ENCODE results near the gene BAZ1A. TPM values are rescaled to one million over a fixed set of nuclear protein-coding genes. Genes with fewer than 3 reads are reported as not detected.
"Not testable (repeated sequence)": the region's sequence is repeated elsewhere in the genome, so short reads cannot be mapped to it uniquely, and the experiment has no call there.

BAZ1A gene
- total and polyA plus RNA-seq, 4 donors = 4.5 to 44.9 (median 13.3) TPM

DNA sequence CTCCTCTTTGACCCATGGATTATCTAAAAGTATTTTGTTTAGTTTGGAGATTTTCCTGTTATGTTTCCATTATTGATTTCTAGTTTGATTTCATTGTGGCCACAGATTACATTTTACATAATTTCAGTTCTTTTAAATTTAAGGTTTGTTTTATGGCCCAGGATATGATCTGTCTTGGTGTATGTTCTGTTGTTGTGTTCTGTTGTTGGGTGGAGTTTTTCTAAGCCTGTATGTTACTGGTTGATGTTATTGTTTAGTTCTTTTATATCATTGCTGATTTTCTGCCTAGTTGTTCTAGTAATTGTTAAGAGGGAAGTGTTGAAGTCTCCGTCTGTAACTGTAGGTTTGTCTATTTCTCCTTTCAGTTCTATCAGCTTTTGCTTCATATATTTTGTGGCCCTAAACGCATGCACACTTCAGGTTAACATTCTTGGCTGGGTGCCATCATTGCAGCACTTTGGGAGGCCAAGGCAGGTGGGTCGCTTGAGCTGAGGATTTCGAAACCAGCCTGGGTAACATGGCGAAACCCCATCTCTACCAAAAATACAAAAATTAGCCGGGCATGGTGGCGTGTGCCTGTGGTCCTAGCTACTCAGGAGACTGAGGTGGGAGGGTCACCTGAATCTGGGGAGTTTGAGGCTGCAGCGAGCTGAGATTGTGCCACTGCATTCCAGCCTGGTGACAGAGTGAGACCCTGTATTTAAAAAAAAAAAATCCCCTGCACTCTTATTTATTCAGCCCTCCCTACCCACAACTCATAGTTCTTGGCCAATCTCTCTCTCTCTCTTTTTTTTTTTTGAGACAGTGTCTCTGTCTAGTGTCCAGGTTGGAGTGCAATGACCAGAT, 132.7 kb downstream of the BAZ1A start:
- Histone ChIP-seq H3K27me3 (ENCODE audit: control insufficient read depth in 4 of 4, insufficient read depth in 4 of 4, low read length in 3 of 4) (no peaks in the 10 kb centered on the region), H3K4me3 (ENCODE audit: low read depth in 1 of 3, low read length in 3 of 3) (no peak overlapping the region), H3K27ac (ENCODE audit: low read depth in 1 of 2, low read length in 2 of 2) (peak overlapping the region in 1 of 2 donors; percentile 25), H3K36me3 (ENCODE audit: control insufficient read depth in 4 of 4, insufficient read depth in 3 of 4, low read depth in 1 of 4, low read length in 3 of 4) (no peaks in the 10 kb centered on the region), H3K9ac (ENCODE audit: low read depth in 1 of 2, low read length in 2 of 2) (peak overlapping the region in 1 of 2 donors; percentile 3), H3K9me3 (ENCODE audit: control insufficient read depth in 4 of 4, low read length in 3 of 4) (no peaks in the 10 kb centered on the region), H3K4me1 (ENCODE audit: control insufficient read depth in 4 of 4, insufficient read depth in 4 of 4, low read length in 3 of 4) (peaks cover 4 to 13% (median 7%) of the 10 kb centered on the region in 4 donors)
- 73% methylated on average over 8 of the region's 8 CpGs for WGBS
- no peak for DNase-seq (ENCODE audit: low spot score)
- TF ChIP-seq YY1 (IDR thresholded peaks at IDR 0.05) = no peak
- no peak for TF ChIP-seq HNF4G (IDR thresholded peaks at IDR 0.05)
- no peak for TF ChIP-seq FOXA2 (IDR thresholded peaks at IDR 0.05)
- no peak for TF ChIP-seq FOXA1 (IDR thresholded peaks at IDR 0.05)
- TF ChIP-seq GABPA (IDR thresholded peaks at IDR 0.05 in 1 of 2, conservative IDR thresholded peaks at IDR 0.05 in 1 of 2) = no peak
- no peak for TF ChIP-seq RXRA (IDR thresholded peaks at IDR 0.05)
- TF ChIP-seq, protein P1, sequence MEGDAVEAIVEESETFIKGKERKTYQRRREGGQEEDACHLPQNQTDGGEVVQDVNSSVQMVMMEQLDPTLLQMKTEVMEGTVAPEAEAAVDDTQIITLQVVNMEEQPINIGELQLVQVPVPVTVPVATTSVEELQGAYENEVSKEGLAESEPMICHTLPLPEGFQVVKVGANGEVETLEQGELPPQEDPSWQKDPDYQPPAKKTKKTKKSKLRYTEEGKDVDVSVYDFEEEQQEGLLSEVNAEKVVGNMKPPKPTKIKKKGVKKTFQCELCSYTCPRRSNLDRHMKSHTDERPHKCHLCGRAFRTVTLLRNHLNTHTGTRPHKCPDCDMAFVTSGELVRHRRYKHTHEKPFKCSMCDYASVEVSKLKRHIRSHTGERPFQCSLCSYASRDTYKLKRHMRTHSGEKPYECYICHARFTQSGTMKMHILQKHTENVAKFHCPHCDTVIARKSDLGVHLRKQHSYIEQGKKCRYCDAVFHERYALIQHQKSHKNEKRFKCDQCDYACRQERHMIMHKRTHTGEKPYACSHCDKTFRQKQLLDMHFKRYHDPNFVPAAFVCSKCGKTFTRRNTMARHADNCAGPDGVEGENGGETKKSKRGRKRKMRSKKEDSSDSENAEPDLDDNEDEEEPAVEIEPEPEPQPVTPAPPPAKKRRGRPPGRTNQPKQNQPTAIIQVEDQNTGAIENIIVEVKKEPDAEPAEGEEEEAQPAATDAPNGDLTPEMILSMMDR (IDR thresholded peaks at IDR 0.05; ENCODE audit: low read depth, low read length, missing input control) = no peak
- TF ChIP-seq RAD21 (IDR thresholded peaks at IDR 0.05) = no peak
- no peak for TF ChIP-seq JUND (IDR thresholded peaks at IDR 0.05)
- TF ChIP-seq NR2F2 (IDR thresholded peaks at IDR 0.05) = no peak
- TF ChIP-seq, protein P2, sequence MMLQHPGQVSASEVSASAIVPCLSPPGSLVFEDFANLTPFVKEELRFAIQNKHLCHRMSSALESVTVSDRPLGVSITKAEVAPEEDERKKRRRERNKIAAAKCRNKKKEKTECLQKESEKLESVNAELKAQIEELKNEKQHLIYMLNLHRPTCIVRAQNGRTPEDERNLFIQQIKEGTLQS (IDR thresholded peaks at IDR 0.05) = no peak
- TF ChIP-seq MAX (IDR thresholded peaks at IDR 0.05) = no peak
- TF ChIP-seq ZBTB33 (IDR thresholded peaks at IDR 0.05) = no peak

DNA sequence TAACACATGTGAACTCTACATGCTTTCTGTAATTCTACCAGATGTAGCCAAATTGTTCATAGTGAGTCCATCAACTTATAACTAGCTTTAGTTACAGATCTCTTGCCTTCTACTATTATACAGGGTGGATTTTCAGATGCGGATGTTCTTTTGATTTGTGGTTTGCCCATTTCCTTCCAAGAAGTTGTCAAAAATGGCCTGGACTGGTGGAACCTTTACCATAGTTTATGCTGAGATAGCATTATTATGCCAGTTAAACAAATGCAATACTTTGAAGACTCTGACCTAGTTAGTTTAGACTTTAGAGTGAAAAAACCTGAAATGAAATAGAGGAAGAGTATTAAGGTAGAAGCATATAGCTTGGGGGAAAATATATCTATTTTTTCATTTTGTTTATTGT, 133.3 kb downstream of the BAZ1A start:
- H3K36me3 ChIP-seq (ENCODE audit: control insufficient read depth in 4 of 4, insufficient read depth in 3 of 4, low read depth in 1 of 4, low read length in 3 of 4) = no peaks in the 10 kb centered on the region
- no peaks in the 10 kb centered on the region for H3K9me3 ChIP-seq (ENCODE audit: control insufficient read depth in 4 of 4, low read length in 3 of 4)
- no peak overlapping the region for H3K9ac ChIP-seq (ENCODE audit: low read depth in 1 of 2, low read length in 2 of 2)
- no peak for TF ChIP-seq SP1 (IDR thresholded peaks at IDR 0.05)
- no peak for TF ChIP-seq FOXA2 (IDR thresholded peaks at IDR 0.05)
- TF ChIP-seq RXRA (IDR thresholded peaks at IDR 0.05) = peak in 1 of 2 donors; percentile 8
- no peak for TF ChIP-seq RAD21 (IDR thresholded peaks at IDR 0.05)
- TF ChIP-seq JUND (IDR thresholded peaks at IDR 0.05) = no peak
- no peak for TF ChIP-seq GABPA (IDR thresholded peaks at IDR 0.05 in 1 of 2, conservative IDR thresholded peaks at IDR 0.05 in 1 of 2)
- no peak for TF ChIP-seq ZBTB33 (IDR thresholded peaks at IDR 0.05)
- TF ChIP-seq HNF4A (conservative IDR thresholded peaks at IDR 0.05) = peak; percentile 40 to 41
- H3K27me3 ChIP-seq (ENCODE audit: control insufficient read depth in 4 of 4, insufficient read depth in 4 of 4, low read length in 3 of 4) = no peaks in the 10 kb centered on the region
- DNase-seq (ENCODE audit: low spot score) = no peak
- no peak overlapping the region for H3K4me3 ChIP-seq (ENCODE audit: low read depth in 1 of 3, low read length in 3 of 3)
- 71% methylated on average over 1 of the region's 1 CpG for WGBS
- H3K27ac ChIP-seq (ENCODE audit: low read depth in 1 of 2, low read length in 2 of 2) = no peak overlapping the region
- H3K4me1 ChIP-seq (ENCODE audit: control insufficient read depth in 4 of 4, insufficient read depth in 4 of 4, low read length in 3 of 4) = peaks cover 4 to 13% (median 7%) of the 10 kb centered on the region in 4 donors

GRCh38 chr14:34740139-34740538, 135.0 kb downstream of the BAZ1A start:
- 83% methylated on average over 6 of the region's 6 CpGs for WGBS
- H3K27me3 ChIP-seq (ENCODE audit: control insufficient read depth in 4 of 4, insufficient read depth in 4 of 4, low read length in 3 of 4) = not testable (repeated sequence)

DNA sequence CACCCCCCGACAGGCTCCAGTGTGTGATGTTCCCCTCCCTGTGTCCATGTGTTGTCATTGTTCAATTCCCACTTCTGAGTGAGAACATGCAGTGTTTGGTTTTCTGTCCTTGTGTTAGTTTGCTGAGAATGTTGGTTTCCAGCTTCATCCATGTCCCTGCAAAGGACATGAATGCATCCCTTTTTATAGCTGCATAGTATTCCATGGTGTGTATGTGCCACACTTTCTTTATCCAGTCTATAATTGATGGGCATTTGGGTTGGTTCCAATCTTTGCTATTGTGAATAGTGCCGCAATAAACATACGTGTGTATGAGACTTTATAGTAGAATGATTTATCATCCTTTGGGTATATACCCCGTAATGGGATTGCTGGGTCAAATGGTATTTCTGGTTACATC, 138.1 kb downstream of the BAZ1A start:
- not testable (repeated sequence) for H3K4me1 ChIP-seq (ENCODE audit: control insufficient read depth in 4 of 4, insufficient read depth in 4 of 4, low read length in 3 of 4); DNase-seq (ENCODE audit: low spot score); H3K27ac ChIP-seq (ENCODE audit: low read depth in 1 of 2, low read length in 2 of 2); H3K27me3 ChIP-seq (ENCODE audit: control insufficient read depth in 4 of 4, insufficient read depth in 4 of 4, low read length in 3 of 4); H3K36me3 ChIP-seq (ENCODE audit: control insufficient read depth in 4 of 4, insufficient read depth in 3 of 4, low read depth in 1 of 4, low read length in 3 of 4); H3K4me3 ChIP-seq (ENCODE audit: low read depth in 1 of 3, low read length in 3 of 3); H3K9ac ChIP-seq (ENCODE audit: low read depth in 1 of 2, low read length in 2 of 2); H3K9me3 ChIP-seq (ENCODE audit: control insufficient read depth in 4 of 4, low read length in 3 of 4)
- 87% methylated on average over 4 of the region's 4 CpGs for WGBS

More at GRCh38 chr14:34740139-34740538, 135.0 kb downstream of the BAZ1A start:
- not testable (repeated sequence) for H3K9ac ChIP-seq (ENCODE audit: low read depth in 1 of 2, low read length in 2 of 2); H3K4me3 ChIP-seq (ENCODE audit: low read depth in 1 of 3, low read length in 3 of 3); H3K36me3 ChIP-seq (ENCODE audit: control insufficient read depth in 4 of 4, insufficient read depth in 3 of 4, low read depth in 1 of 4, low read length in 3 of 4); DNase-seq (ENCODE audit: low spot score); H3K27ac ChIP-seq (ENCODE audit: low read depth in 1 of 2, low read length in 2 of 2); H3K9me3 ChIP-seq (ENCODE audit: control insufficient read depth in 4 of 4, low read length in 3 of 4)
- peaks cover 4 to 13% (median 7%) of the 10 kb centered on the region in 4 donors for H3K4me1 ChIP-seq (ENCODE audit: control insufficient read depth in 4 of 4, insufficient read depth in 4 of 4, low read length in 3 of 4)

Data from liver (tissue), 9 donors.